ENCODE measurements around the gene PAPSS2.

PAPSS2 gene

DNA sequence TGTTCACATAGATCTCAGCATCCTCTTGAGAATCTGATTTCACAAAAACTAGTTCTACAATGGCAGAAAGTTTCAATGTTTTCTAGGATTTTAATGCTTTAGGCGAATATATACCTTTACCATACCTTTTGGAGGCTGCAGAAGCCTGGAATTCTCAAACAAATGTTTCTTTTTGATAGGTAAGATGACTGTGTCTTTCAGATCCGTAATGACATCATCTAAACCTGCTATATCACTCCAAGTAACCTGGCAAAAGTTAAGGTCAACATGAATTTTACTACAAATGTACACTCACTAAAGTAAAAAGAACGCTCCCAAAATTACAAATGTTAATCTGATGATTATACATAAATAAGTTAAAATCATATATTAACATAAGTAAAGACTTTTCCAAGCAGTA, 130.5 kb downstream of the PAPSS2 start:
- no peak for DNase-seq (ENCODE audit: low read depth in 2 of 2)

DNA sequence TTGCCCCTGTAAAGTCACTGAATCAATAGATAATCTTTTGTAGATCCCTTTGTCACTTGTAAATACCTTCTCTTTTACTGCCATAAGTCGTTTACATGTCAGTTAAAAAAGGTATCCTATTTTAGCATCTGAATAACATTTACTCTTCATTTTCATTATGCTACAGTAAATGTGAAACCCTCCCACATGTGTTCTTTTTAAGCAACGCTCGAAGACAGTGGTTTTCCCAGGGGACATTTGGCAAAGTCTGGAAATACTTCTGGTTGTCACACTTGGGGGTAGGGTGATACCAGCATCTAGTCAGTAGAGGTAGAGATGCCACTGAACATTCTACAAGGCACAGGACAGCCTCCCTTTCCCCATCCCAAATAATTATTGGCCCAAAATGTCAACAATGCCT, 134.6 kb downstream of the PAPSS2 start:
- no peak for DNase-seq (ENCODE audit: low read depth in 2 of 2)

Data from stimulated activated CD8-positive, alpha-beta memory T cell treated with anti-CD3 and anti-CD28 coated beads, Interleukin-15, amount 100 ng/mL, for 48 hours (primary cell).